Liver (tissue), 9 donors: ENCODE data around the gene DGCR2. TPM values are rescaled to one million over a fixed set of nuclear protein-coding genes. Genes with fewer than 3 reads are reported as not detected.
"Not testable (repeated sequence)": the region's sequence is repeated elsewhere in the genome, so short reads cannot be mapped to it uniquely, and the experiment has no call there.

Source experiments
- DNase-seq: peaks from one replicate; pipeline ENCODE4 v3.0.0-alpha.2; 2017; ENCODE audit warnings: low spot score
- H3K27ac ChIP-seq, 2 donors: one replicate each; pipeline ENCODE4 v1.7.0; 2013; ENCODE audit warnings: inconsistent platforms in 2 of 2, low read length in 2 of 2, control low read depth in 1 of 2, low read depth in 1 of 2, mild to moderate bottlenecking in 1 of 2
- H3K27me3 ChIP-seq, 4 donors: one replicate each; pipeline versions ENCODE4 v1.6.1 to v1.7.0; 2013; ENCODE audit warnings: low read length in 3 of 4, inconsistent platforms in 1 of 4, mild to moderate bottlenecking in 1 of 4, moderate library complexity in 1 of 4; ENCODE audit not compliant: control insufficient read depth in 4 of 4, insufficient read depth in 4 of 4
- H3K36me3 ChIP-seq, 4 donors: one replicate each; pipeline versions ENCODE4 v1.6.1 to v1.7.0; 2013; ENCODE audit warnings: low read length in 3 of 4, mild to moderate bottlenecking in 3 of 4, low read depth in 1 of 4, moderate library complexity in 1 of 4; ENCODE audit not compliant: control insufficient read depth in 4 of 4, insufficient read depth in 3 of 4
- H3K4me1 ChIP-seq, 4 donors: one replicate each; pipeline versions ENCODE4 v1.6.1 to v1.7.0; 2013; ENCODE audit warnings: low read length in 3 of 4, mild to moderate bottlenecking in 3 of 4, moderate library complexity in 1 of 4; ENCODE audit not compliant: control insufficient read depth in 4 of 4, insufficient read depth in 4 of 4
- H3K4me3 ChIP-seq, 3 donors: one replicate each; pipeline versions ENCODE4 v1.6.1 to v1.7.0; 2013; ENCODE audit warnings: low read length in 3 of 3, control low read depth in 1 of 3, low read depth in 1 of 3, mild to moderate bottlenecking in 1 of 3
- H3K9ac ChIP-seq, 2 donors: one replicate each; pipeline ENCODE4 v1.7.0; 2013; ENCODE audit warnings: low read length in 2 of 2, mild to moderate bottlenecking in 2 of 2, moderate library complexity in 2 of 2, control low read depth in 1 of 2, low read depth in 1 of 2
- H3K9me3 ChIP-seq, 4 donors: one replicate each; pipeline versions ENCODE4 v1.6.1 to v1.7.0; 2013; ENCODE audit warnings: low read length in 3 of 4; ENCODE audit not compliant: control insufficient read depth in 4 of 4
- WGBS: extraction: QIAGEN DNeasy Blood & Tissue Kit; methylation state at CpG from one replicate; pipeline ENCODE4 v1.1.7; 2013; 5-methylcytosine and 5-hydroxymethylcytosine counted together
- polyA plus RNA-seq, 2 donors: library from polyadenylated mRNA; stranded (reverse) in 1 of 2; unstranded in 1 of 2; fragments of 200-250 nt in 1 of 2; fragments of >200 nt in 1 of 2; fragmentation: Nextera tagmentation in 1 of 2; extraction: Ambion mirVana in 1 of 2; gene quantifications; one replicate each; pipeline versions ENCODE4 v1.2.1 to v1.2.3, GENCODE V29; 2013 to 2015
- total RNA-seq, 2 donors: library from RNA; depleted of rRNA; stranded (reverse); fragments of >200 nt; gene quantifications; one replicate each; pipeline ENCODE4 v1.2.3, GENCODE V29; 2014
- donor health status: healthy.
- donor health status: healthy.
- donor health status: healthy.
- donor health status: healthy.
- donor health status: healthy.

The DGCR2 gene
- total and polyA plus RNA-seq, 4 donors = 11.2 to 30.0 (median 21.1) TPM

- H3K36me3 ChIP-seq, H3K9ac ChIP-seq, H3K27ac ChIP-seq, H3K9me3 ChIP-seq, DNase-seq, H3K27me3 ChIP-seq: not testable (repeated sequence)
- Histone ChIP-seq H3K4me3 (peak overlapping the region in 2 of 3 donors; percentile 31 to 39), H3K4me1 (peaks cover 0 to 10% (median 4%) of the 10 kb centered on the region in 4 donors)
- 6% methylated on average over 109 of the region's 125 CpGs for WGBS
Observed at GRCh38 chr22:19029113-19030103, 92.8 kb downstream of the DGCR2 start.

- not testable (repeated sequence) for DNase-seq, H3K9ac ChIP-seq, H3K4me3 ChIP-seq, H3K27ac ChIP-seq, H3K9me3 ChIP-seq, H3K36me3 ChIP-seq, H3K27me3 ChIP-seq
- WGBS = 53% methylated on average over 4 of the region's 5 CpGs
- H3K4me1 ChIP-seq = peaks cover 0 to 10% (median 4%) of the 10 kb centered on the region in 4 donors
Observed at GRCh38 chr22:19028060-19028455, 94.2 kb downstream of the DGCR2 start.

GRCh38 chr22:19027371-19028059, 94.7 kb downstream of the DGCR2 start:
- not testable (repeated sequence) for H3K27me3 ChIP-seq

GRCh38 chr22:19026080-19026479, 96.1 kb downstream of the DGCR2 start:
- not testable (repeated sequence) for H3K4me3 ChIP-seq, H3K9ac ChIP-seq, H3K27ac ChIP-seq, H3K36me3 ChIP-seq, H3K9me3 ChIP-seq, H3K27me3 ChIP-seq, DNase-seq
- peaks cover 0 to 10% (median 4%) of the 10 kb centered on the region in 4 donors for H3K4me1 ChIP-seq
- WGBS = 51% methylated on average over 4 of the region's 11 CpGs

More at GRCh38 chr22:19027371-19028059, 94.7 kb downstream of the DGCR2 start:
- H3K9ac ChIP-seq, H3K27ac ChIP-seq, DNase-seq, H3K4me3 ChIP-seq, H3K9me3 ChIP-seq, H3K36me3 ChIP-seq: not testable (repeated sequence)
- peaks cover 0 to 10% (median 4%) of the 10 kb centered on the region in 4 donors for H3K4me1 ChIP-seq
- WGBS = 64% methylated on average over 8 of the region's 8 CpGs

- not testable (repeated sequence) for DNase-seq, H3K27me3 ChIP-seq, H3K9me3 ChIP-seq
Observed at GRCh38 chr22:19024956-19025489, 97.2 kb downstream of the DGCR2 start.

GRCh38 chr22:19023931-19024330, 98.3 kb downstream of the DGCR2 start:
- H3K27ac ChIP-seq, H3K36me3 ChIP-seq, H3K9ac ChIP-seq, H3K27me3 ChIP-seq, H3K4me1 ChIP-seq, H3K4me3 ChIP-seq, DNase-seq, H3K9me3 ChIP-seq: not testable (repeated sequence)
- 89% methylated on average over 8 of the region's 10 CpGs for WGBS

More at GRCh38 chr22:19024956-19025489, 97.2 kb downstream of the DGCR2 start:
- H3K9ac ChIP-seq, H3K36me3 ChIP-seq, H3K27ac ChIP-seq, H3K4me3 ChIP-seq, H3K4me1 ChIP-seq: not testable (repeated sequence)
- WGBS = 84% methylated on average over 4 of the region's 4 CpGs
